H1 (cell line): ENCODE measurements around the gene RIF1. TPM values are rescaled to one million over a fixed set of nuclear protein-coding genes. Genes with fewer than 3 reads are reported as not detected.

ENCODE experiments used
- BACH1 ChIP-seq: IDR thresholded peaks from 2 replicates; pipeline ENCODE4 v1.6.1; 2012; ENCODE audit warnings: low read length, improper control_type of control experiment
- CTBP2 ChIP-seq: IDR thresholded peaks from 2 replicates; pipeline ENCODE4 v1.7.0; 2011; ENCODE audit warnings: borderline replicate concordance, mild to moderate bottlenecking, moderate library complexity, mixed read lengths, low read length; ENCODE audit not compliant: insufficient read depth, insufficient read length
- EP300 ChIP-seq, 2 experiments: IDR thresholded peaks; 1 replicate in 1 of 2; 2 replicates in 1 of 2; pipeline ENCODE4 v1.6.1; 2011 to 2012; ENCODE audit warnings: low read depth in 2 of 2, low read length in 2 of 2, mild to moderate bottlenecking in 2 of 2, borderline replicate concordance in 1 of 2, inconsistent platforms in 1 of 2, moderate library complexity in 1 of 2
- polyA plus RNA-seq, 7 experiments: library from polyadenylated mRNA; depleted of rRNA in 3 of 7; stranded (reverse) in 5 of 7; unstranded in 2 of 7; fragments of >200 nt in 5 of 7; fragments of 200-250 nt in 2 of 7; gene quantifications; 1 replicate in 5 of 7; 2 replicates in 1 of 7; 4 replicates in 1 of 7; pipeline versions ENCODE4 v1.2.1 to v1.2.3, GENCODE V29; 2011 to 2013; ENCODE audit warnings: missing spikeins in 2 of 7, mixed read lengths in 2 of 7
- total RNA-seq: library from RNA; stranded (reverse); fragmentation: NEBNext Ultra II Directional; extraction: Animal tissue kit (Norgen Biotek cat#: 25700); gene quantifications from 2 replicates; pipeline ENCODE4 v1.2.1, GENCODE V29; 2021

The RIF1 gene
- total and polyA plus RNA-seq, 2 of the 8 experiments (the other 6 are each of a cell fraction or from before 2014, with no cell fraction given): 9.5 to 104 TPM

GRCh38 chr2:151476287-151476686 is 66.6 kb downstream of the RIF1 start (continued):
- TF ChIP-seq EP300 (IDR thresholded peaks at IDR 0.05; ENCODE audit: borderline replicate concordance in 1 of 2, low read depth in 2 of 2, low read length in 2 of 2) (no peak), CTBP2 (no peak), BACH1 (no peak)
